AG09309 (cell line): Measurements from ENCODE around the gene SETBP1.

ENCODE experiments used
- DNase-seq: peaks from one replicate; pipeline ENCODE4 v3.0.0-alpha.2; 2010; ENCODE audit warnings: low read depth
- H3K4me3 ChIP-seq: 2 replicates; pipeline ENCODE4 v1.5.1; 2011; ENCODE audit warnings: mild to moderate bottlenecking, low read depth, low read length, moderate library complexity; ENCODE audit not compliant: control insufficient read depth
- CTCF ChIP-seq: IDR thresholded peaks from 2 replicates; pipeline ENCODE4 v1.5.1; 2011; ENCODE audit warnings: mild to moderate bottlenecking, low read depth, low read length, inconsistent platforms; ENCODE audit not compliant: insufficient read depth, control insufficient read depth; ENCODE audit errors: missing control alignments

The SETBP1 gene

DNA sequence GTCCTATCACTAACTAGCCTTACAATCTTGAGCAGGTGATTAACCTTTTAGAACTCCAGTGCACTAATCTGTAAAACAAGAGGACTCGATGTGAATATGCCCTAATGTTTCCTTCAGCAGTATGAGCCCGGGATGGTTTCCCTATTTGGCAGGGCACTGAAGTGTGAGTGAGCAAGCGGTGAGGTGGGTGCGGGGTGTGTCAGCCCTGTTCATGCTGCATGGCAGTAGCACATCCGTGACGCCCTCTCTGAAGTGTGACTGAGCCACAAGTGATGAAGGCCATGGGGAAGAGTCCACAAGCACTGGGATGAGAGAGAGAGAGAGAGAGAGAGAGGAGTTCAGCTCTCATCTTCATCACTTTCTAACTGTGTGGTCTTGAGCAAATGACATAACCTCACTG lies 168.7 kb downstream of the SETBP1 start:
- no peak for DNase-seq
- H3K4me3 ChIP-seq: no peak overlapping the region
- TF ChIP-seq CTCF: no peak

- no peak for DNase-seq
- no peak overlapping the region for H3K4me3 ChIP-seq
- TF ChIP-seq CTCF: no peak
Measured at GRCh38 chr18:44850001-44850400, 169.3 kb downstream of the SETBP1 start.

- TF ChIP-seq CTCF: no peak
- no peak for DNase-seq
Measured at GRCh38 chr18:44851856-44852621, 171.4 kb downstream of the SETBP1 start.

DNA sequence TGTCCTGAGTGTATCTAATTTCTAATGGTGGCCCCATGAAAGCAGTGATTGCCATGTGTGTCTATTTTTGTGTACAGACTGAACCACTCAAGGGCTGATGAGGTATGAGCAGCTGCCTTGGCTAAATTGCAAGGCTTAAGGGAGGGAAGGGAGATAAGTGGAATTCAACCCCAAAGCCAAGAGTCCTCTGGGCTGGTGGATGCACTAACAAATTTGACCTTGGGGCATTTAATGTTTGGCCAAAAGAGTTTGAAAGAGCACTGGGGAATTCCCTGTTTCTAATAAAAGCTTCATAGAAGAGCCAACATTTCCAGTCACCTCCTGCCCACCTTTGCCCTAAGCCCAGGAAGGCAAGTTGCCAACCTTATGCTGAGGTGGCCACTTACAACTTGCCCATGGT lies 172.1 kb downstream of the SETBP1 start:
- DNase-seq: no peak
- TF ChIP-seq CTCF: no peak
- H3K4me3 ChIP-seq: no peak overlapping the region

More at GRCh38 chr18:44851856-44852621, 171.4 kb downstream of the SETBP1 start:
- no peak overlapping the region for H3K4me3 ChIP-seq

GRCh38 chr18:44853430-44853829 lies 172.7 kb downstream of the SETBP1 start:
- DNase-seq: no peak
- TF ChIP-seq CTCF: no peak
- H3K4me3 ChIP-seq: no peak overlapping the region

DNA sequence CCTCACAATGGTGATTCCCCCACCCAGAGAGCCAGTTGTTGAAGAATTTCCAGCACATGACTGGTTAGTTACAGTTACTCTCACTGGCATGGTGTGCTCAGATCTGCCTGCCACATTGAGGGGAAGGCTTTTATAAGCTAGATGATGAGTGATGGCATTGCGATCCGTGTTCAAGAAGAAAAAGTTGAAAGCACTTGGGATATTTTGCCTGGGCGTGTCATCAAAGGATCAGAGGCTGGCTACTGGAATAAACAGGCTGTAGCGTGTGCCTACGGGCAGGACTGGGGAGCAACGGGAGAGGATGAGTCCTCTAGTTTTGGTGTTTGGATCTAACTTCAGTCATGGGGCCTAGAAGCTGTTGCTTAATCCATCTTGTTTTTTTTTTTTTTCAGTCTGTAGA lies 175.0 kb downstream of the SETBP1 start:
- no peak overlapping the region for H3K4me3 ChIP-seq
- DNase-seq: no peak
- no peak for TF ChIP-seq CTCF
